MM.1S (cell line): ENCODE data around the gene SPTBN1.
A peak's percentile ranks its signal among the peaks of the same experiment; 100 is the strongest.

Experiments
- DNase-seq: peaks from one replicate; pipeline ENCODE4 v3.0.0-alpha.2; 2015
- H2AFZ ChIP-seq: fragments of 300-600 bp; sonication (generic); 2 replicates; pipeline ENCODE4 v1.6.0; 2016; ENCODE audit warnings: antibody characterized with exemption, low read length
- H3F3A ChIP-seq: fragments of 300-600 bp; sonication (generic); 2 replicates; pipeline ENCODE4 v1.6.1; 2016; ENCODE audit warnings: mild to moderate bottlenecking, antibody characterized with exemption, low read length, moderate library complexity, mixed read lengths; ENCODE audit not compliant: insufficient read depth
- H3K27ac ChIP-seq: fragments of 300-600 bp; sonication (generic); 2 replicates; pipeline ENCODE4 v1.5.1; 2016; ENCODE audit warnings: mild to moderate bottlenecking, low read length
- H3K27me3 ChIP-seq: fragments of 300-600 bp; sonication (generic); replicated peaks from 2 replicates; pipeline ENCODE4 v1.6.0; 2016; ENCODE audit warnings: low read length; ENCODE audit not compliant: insufficient read depth
- H3K36me3 ChIP-seq: fragments of 300-600 bp; sonication (generic); replicated peaks from 2 replicates; pipeline ENCODE4 v1.6.1; 2016; ENCODE audit warnings: mild to moderate bottlenecking, low read length, mixed read lengths; ENCODE audit not compliant: insufficient read depth
- H3K4me1 ChIP-seq: fragments of 300-600 bp; sonication (generic); 2 replicates; pipeline ENCODE4 v1.6.1; 2016; ENCODE audit warnings: low read length, mixed read lengths
- H3K4me2 ChIP-seq: fragments of 300-600 bp; sonication (generic); 2 replicates; pipeline ENCODE4 v1.6.0; 2016; ENCODE audit warnings: low read depth, low read length
- H3K4me3 ChIP-seq: fragments of 300-600 bp; sonication (generic); 2 replicates; pipeline ENCODE4 v1.5.1; 2016; ENCODE audit warnings: low read length, mixed read lengths
- H3K79me2 ChIP-seq: fragments of 300-600 bp; sonication (generic); 2 replicates; pipeline ENCODE4 v1.6.1; 2016; ENCODE audit warnings: mixed run types, low read length, mixed read lengths
- H3K9ac ChIP-seq: fragments of 300-600 bp; sonication (generic); 2 replicates; pipeline ENCODE4 v1.6.1; 2016; ENCODE audit warnings: low read length, mixed read lengths
- H3K9me2 ChIP-seq: fragments of 300-600 bp; sonication (generic); replicated peaks from 2 replicates; pipeline ENCODE4 v1.6.1; 2016; ENCODE audit warnings: mild to moderate bottlenecking, low read length, mixed read lengths; ENCODE audit not compliant: insufficient read depth
- H3K9me3 ChIP-seq: fragments of 300-600 bp; sonication (generic); replicated peaks from 2 replicates; pipeline ENCODE4 v1.6.1; 2016; ENCODE audit warnings: mild to moderate bottlenecking, low read length, mixed read lengths; ENCODE audit not compliant: insufficient read depth
- H4K20me1 ChIP-seq: fragments of 300-600 bp; sonication (generic); 2 replicates; pipeline ENCODE4 v1.6.1; 2016; ENCODE audit warnings: mild to moderate bottlenecking, low read length, moderate library complexity, mixed read lengths; ENCODE audit not compliant: insufficient read depth
- EZH2 ChIP-seq: fragments of 300-600 bp; sonication (generic); optimal IDR thresholded peaks from 2 replicates; pipeline ENCODE3; 2017; ENCODE audit warnings: low read depth, mild to moderate bottlenecking, antibody characterized with exemption, low read length, mixed read lengths
- EZH2phosphoT487 ChIP-seq: fragments of 300-600 bp; sonication (generic); IDR thresholded peaks from 2 replicates; pipeline ENCODE4 v1.6.1; 2018; ENCODE audit warnings: antibody characterized with exemption, low read length
- TF ChIP-seq, protein P1 (sequence below): fragments of 300-600 bp; sonication (generic); IDR thresholded peaks from 2 replicates; pipeline ENCODE4 v1.5.1; 2016; ENCODE audit warnings: antibody characterized with exemption, low read length, mixed read lengths

Gene SPTBN1

DNA sequence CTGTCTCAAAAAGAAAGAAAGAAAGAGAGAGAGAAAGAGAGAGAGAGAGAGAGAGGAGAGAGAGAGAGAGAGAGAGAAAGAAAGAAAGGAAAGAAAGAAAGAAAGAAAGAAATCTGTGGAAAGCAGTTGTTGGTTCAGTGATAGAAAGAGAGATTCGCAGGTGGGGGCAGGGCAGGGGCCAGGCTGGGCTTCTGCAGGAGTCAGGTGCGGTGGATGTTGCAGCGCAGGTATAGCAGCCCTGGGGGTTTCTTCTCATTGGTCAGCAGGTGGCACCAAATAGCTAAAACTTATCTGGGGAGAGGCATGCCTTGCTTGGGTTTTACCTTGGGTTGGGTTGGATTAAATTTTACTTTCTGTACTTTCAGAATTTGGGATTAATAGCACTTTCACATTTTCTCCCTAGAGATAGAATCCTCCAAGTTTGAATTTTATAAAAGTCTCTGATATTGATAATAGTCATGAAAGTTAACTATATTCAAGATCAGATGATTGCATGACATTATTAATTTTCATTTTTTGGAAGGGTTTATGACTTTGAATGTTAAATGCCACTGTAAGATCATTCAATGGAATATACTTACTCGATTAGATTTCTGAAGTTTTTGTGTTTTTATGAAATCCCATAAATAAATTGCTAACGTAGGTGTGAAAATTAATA, 66.6 kb downstream of the SPTBN1 start:
- 0 out of 2 replicates have a peak, but pooled peaks cover 5% of the 10 kb centered on the region for H3F3A ChIP-seq
- no peaks in the 10 kb centered on the region for H3K36me3 ChIP-seq
- H3K9me2 ChIP-seq = no peaks in the 10 kb centered on the region
- H3K27ac ChIP-seq = no peak overlapping the region
- H3K9me3 ChIP-seq = no peaks in the 10 kb centered on the region
- H3K9ac ChIP-seq = no peak overlapping the region
- DNase-seq = peak; percentile 86
- H2AFZ ChIP-seq = no peak overlapping the region
- TF ChIP-seq, protein P1, sequence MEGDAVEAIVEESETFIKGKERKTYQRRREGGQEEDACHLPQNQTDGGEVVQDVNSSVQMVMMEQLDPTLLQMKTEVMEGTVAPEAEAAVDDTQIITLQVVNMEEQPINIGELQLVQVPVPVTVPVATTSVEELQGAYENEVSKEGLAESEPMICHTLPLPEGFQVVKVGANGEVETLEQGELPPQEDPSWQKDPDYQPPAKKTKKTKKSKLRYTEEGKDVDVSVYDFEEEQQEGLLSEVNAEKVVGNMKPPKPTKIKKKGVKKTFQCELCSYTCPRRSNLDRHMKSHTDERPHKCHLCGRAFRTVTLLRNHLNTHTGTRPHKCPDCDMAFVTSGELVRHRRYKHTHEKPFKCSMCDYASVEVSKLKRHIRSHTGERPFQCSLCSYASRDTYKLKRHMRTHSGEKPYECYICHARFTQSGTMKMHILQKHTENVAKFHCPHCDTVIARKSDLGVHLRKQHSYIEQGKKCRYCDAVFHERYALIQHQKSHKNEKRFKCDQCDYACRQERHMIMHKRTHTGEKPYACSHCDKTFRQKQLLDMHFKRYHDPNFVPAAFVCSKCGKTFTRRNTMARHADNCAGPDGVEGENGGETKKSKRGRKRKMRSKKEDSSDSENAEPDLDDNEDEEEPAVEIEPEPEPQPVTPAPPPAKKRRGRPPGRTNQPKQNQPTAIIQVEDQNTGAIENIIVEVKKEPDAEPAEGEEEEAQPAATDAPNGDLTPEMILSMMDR = peak; percentile 74
- TF ChIP-seq EZH2 (no peak), EZH2phosphoT487 (no peak)
- H3K4me1 ChIP-seq = peaks cover 30% of the 10 kb centered on the region
- H3K27me3 ChIP-seq = no peaks in the 10 kb centered on the region
- H3K79me2 ChIP-seq = peaks cover 27% of the 10 kb centered on the region
- H3K4me2 ChIP-seq = peak overlapping the region; percentile 24; the same call in 1 of the 2 replicates
- H4K20me1 ChIP-seq = no peaks in the 10 kb centered on the region
- H3K4me3 ChIP-seq = no peak overlapping the region

DNA sequence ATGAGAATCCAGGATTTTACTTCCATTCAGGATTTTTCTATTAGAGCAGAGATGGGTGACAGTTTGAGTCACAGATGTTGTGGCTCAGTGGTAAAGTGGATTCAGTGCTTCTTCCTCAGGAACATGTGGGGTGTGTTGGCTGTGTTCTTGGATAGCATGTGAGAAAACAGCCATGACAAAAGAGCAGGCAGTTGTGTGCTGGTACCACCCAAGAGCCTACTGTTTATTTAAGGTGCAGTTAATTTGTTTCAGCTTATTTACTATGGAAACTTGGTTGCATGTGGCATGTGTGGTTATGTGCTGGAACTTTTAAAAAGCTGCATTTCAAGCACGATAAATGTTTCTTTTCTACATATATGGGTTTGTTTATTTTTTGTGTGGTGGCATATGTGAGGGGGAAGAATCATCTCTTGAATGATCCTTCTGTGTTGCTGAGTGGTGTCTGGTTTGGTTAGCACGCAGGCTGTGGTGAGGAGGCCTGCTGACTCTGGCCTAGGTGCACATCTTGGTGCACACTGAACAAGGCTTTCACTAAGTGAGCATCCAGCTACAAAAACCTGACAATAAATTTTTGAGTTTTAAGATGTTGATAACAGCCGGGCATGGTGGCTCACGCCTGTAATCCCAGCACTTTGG, 67.3 kb downstream of the SPTBN1 start:
- Histone ChIP-seq H3K79me2 (peaks cover 31% of the 10 kb centered on the region), H3K9me2 (no peaks in the 10 kb centered on the region), H2AFZ (no peak overlapping the region), H3K9ac (no peak overlapping the region), H3F3A (peaks cover 11% of the 10 kb centered on the region), H3K4me1 (peaks cover 36% of the 10 kb centered on the region), H3K4me2 (no peak overlapping the region), H3K27ac (no peak overlapping the region), H3K9me3 (no peaks in the 10 kb centered on the region), H3K27me3 (no peaks in the 10 kb centered on the region), H3K4me3 (no peak overlapping the region), H4K20me1 (no peaks in the 10 kb centered on the region), H3K36me3 (no peaks in the 10 kb centered on the region)
- TF ChIP-seq EZH2 (no peak), EZH2phosphoT487 (no peak)
- TF ChIP-seq, protein P1 = no peak
- DNase-seq = no peak

DNA sequence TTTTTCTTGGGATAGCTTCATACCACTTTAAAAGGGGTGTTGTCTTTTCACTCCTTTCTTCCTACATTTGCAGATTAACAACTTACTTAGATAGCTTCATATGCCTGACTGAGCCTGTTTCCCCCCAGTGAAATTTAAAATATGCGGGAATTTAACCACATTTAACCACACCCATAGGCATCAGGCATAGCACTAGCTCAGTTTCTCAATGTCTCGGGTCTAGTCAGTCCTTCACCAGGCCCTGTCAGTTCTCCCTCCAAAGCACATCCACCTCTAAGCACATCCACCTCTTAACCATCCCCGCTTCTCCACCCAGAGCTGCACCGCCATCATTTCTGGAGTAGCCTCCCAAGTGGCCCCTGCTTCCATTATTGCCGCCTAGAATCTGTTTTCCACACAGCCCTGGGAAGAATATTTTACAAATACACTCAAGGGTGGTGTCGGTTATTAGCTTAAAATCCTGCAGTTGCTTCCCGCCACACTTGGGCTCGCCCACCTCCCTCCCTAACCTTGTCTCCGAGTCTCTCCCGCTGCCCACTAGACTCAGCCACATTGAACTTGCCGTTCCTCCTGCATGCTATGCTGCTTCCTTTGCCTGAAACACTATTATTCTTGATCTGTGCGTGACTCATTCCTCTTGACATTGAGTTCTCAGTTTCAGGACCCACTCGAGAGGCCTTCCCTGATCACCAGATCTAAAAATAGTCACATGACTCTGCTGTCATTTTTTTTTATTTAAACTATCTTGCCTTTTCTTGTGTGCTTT, 68.3 kb downstream of the SPTBN1 start:
- no peak overlapping the region for H2AFZ ChIP-seq
- no peaks in the 10 kb centered on the region for H3K27me3 ChIP-seq
- peak; percentile 70 for DNase-seq
- peak overlapping the region; percentile 39; the same call in 1 of the 2 replicates for H3K27ac ChIP-seq
- no peak overlapping the region for H3K4me3 ChIP-seq
- H3K4me1 ChIP-seq = peaks cover 46% of the 10 kb centered on the region
- TF ChIP-seq, protein P1 = no peak
- TF ChIP-seq EZH2 = no peak
- no peak for TF ChIP-seq EZH2phosphoT487
- peaks cover 31% of the 10 kb centered on the region for H3K79me2 ChIP-seq
- peak overlapping the region; percentile 49; the same call in 1 of the 2 replicates for H3K4me2 ChIP-seq
- H3F3A ChIP-seq = peaks cover 20% of the 10 kb centered on the region
- H3K9ac ChIP-seq = no peak overlapping the region
- no peaks in the 10 kb centered on the region for H4K20me1 ChIP-seq
- no peaks in the 10 kb centered on the region for H3K9me2 ChIP-seq
- no peaks in the 10 kb centered on the region for H3K36me3 ChIP-seq
- no peaks in the 10 kb centered on the region for H3K9me3 ChIP-seq
